B cell (primary cell): Measurements from ENCODE around the gene POU3F3. TPM values are rescaled to one million over a fixed set of nuclear protein-coding genes. Genes with fewer than 3 reads are reported as not detected.

Experiments
- polyA plus RNA-seq: library from polyadenylated mRNA; depleted of rRNA; stranded (reverse); fragments of >200 nt; gene quantifications from 2 replicates; pipeline ENCODE4 v1.2.3, GENCODE V29; 2012
- small RNA-seq: library from RNA; depleted of rRNA; stranded (forward); fragments of <200 nt; gene quantifications from one replicate; pipeline ENCODE3, GENCODE V24; 2012; ENCODE audit warnings: low replicate concordance, low read depth; ENCODE audit not compliant: insufficient read length
- total RNA-seq, 2 donors: library from RNA; stranded (reverse); fragments of 120-200 nt in 1 of 2; gene quantifications; 1 replicate in 1 of 2; 2 replicates in 1 of 2; pipeline versions ENCODE4 v1.2.3 to v1.2.4, GENCODE V29; 2013 to 2022

The POU3F3 gene
- total and polyA plus RNA-seq, 2 donors (not counting 1 experiment from before 2014, with no cell fraction given): 0.03 to 0.12 TPM

Small RNA genes within 50 kb of the gene (small RNA-seq; reads per million reads assigned to genes)
- not detected for gene AC018730.1

Other genes with a start within 250 kb of the POU3F3 start
- gene MRPS9, start 184.0 kb downstream of the POU3F3 start, total RNA-seq: 18.3 and 19.8 TPM in 2 replicates
- gene MRPS9, start 184.0 kb downstream of the POU3F3 start, polyA plus RNA-seq: 13.0 and 24.9 TPM in 2 replicates